AG08395 (cell line): Measurements from ENCODE around the gene WRAP73.
"Not testable (repeated sequence)": the region's sequence is repeated elsewhere in the genome, so short reads cannot be mapped to it uniquely, and the experiment has no call there.

Experiments used
- DNase-seq: peaks from one replicate; pipeline ENCODE4 v3.0.0; 2012; ENCODE audit warnings: mixed read lengths, low spot score

Gene WRAP73

GRCh38 chr1:3630161-3630611, 19.7 kb downstream of the WRAP73 start:
- no peak for DNase-seq

GRCh38 chr1:3629561-3630160, 20.2 kb downstream of the WRAP73 start:
- no peak for DNase-seq

- no peak for DNase-seq
These were observed 21.5 kb downstream of the WRAP73 start for GRCh38 chr1:3628445-3628844.

- no peak for DNase-seq
These were observed 22.2 kb downstream of the WRAP73 start for GRCh38 chr1:3627515-3628253.

- DNase-seq: no peak
These were observed 23.9 kb downstream of the WRAP73 start for GRCh38 chr1:3626025-3626424.

GRCh38 chr1:3625151-3625907, 24.6 kb downstream of the WRAP73 start:
- DNase-seq: peak; percentile 50

GRCh38 chr1:3624200-3625136, 25.4 kb downstream of the WRAP73 start, which contains the start of gene TPRG1L:
TSS of gene TPRG1L (plus strand) at chr1:3625015. CDS start at chr1:3625073, 58 bp downstream.
- DNase-seq: peak; percentile 100

GRCh38 chr1:3623441-3624199, 26.3 kb downstream of the WRAP73 start:
- no peak for DNase-seq

GRCh38 chr1:3622102-3622501, 27.8 kb downstream of the WRAP73 start:
- DNase-seq: not testable (repeated sequence)

- not testable (repeated sequence) for DNase-seq
These were observed 28.7 kb downstream of the WRAP73 start for GRCh38 chr1:3621151-3621671.

GRCh38 chr1:3620708-3621107, 29.2 kb downstream of the WRAP73 start:
- DNase-seq: no peak

GRCh38 chr1:3618881-3619671, 30.8 kb downstream of the WRAP73 start:
- DNase-seq: peak; percentile 84

GRCh38 chr1:3618531-3618880, 31.4 kb downstream of the WRAP73 start:
- DNase-seq: no peak

GRCh38 chr1:3617806-3618345, 32.0 kb downstream of the WRAP73 start:
- DNase-seq: no peak

- no peak for DNase-seq
These were observed 33.0 kb downstream of the WRAP73 start for GRCh38 chr1:3616861-3617260.

- peak; percentile 53 for DNase-seq
These were observed 34.9 kb downstream of the WRAP73 start for GRCh38 chr1:3614755-3615742.

GRCh38 chr1:3612123-3612522, 37.8 kb downstream of the WRAP73 start:
- no peak for DNase-seq
